DMS53 treated with DMSO at 0.1 percent for 48 hours (cell line): ENCODE results near the gene TMED8.
"Not testable (repeated sequence)": the region's sequence is repeated elsewhere in the genome, so short reads cannot be mapped to it uniquely, and the experiment has no call there.

ENCODE experiments used
- DNase-seq: peaks from one replicate; lab custom pipeline; 2025; ENCODE audit not compliant: unreplicated experiment; lab: John Stamatoyannopoulos, UW

The TMED8 gene

DNA sequence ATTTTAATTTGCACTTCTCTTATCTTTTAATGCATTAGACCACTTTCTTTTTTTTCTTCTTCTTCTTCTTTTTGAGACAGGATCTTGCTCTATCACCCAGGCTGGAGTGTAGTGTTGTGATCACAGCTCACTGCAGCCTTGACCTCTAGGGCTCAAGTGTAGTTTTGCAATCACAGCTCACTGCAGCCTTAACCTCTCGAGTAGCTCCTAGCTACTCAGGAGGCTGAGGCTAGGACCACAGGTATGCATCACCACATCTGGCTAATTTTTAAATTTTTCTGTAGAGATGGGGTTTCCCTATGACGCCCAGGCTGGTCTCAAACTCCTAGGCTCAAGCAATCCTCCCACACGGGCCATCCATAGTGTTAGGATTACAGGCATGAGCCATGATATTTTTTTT is 12.7 kb downstream of the TMED8 start:
- DNase-seq: no peak

DNA sequence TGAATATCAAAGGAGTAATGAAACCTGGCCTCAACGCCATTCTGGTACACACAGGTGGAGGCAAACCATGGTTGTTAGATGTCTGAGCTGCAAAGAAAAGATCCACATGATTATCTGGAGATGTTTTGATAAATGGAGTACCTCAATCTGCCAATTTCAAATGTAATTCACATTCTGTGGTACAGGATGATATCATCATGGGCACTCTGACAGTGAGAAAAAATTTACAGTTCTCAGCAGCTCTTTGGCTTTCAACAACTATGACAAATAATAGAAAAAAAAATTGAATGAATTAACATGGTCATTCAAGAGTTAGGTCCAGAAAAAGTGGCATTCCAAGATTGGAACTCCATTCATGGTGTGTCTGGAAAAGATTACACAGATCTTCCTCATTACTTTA is 17.3 kb downstream of the TMED8 start:
- DNase-seq: no peak

DNA sequence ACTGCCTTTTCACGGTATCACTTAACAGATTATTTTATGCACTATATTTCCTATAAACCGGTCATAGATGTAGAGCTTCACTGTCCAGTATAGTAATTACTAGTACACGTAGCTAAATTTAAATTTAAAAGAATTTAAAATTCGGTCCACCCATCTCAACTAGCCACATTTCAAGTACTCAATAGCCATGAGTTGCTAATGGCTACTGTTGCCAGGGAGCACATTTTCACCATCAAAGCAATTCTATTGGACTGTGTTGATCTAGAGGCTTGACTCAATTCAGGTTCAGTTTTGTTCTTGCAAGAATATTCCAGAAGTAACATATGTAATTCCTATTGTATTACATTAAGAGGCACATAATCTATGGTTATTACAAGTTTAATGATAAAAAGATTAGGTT is 20.0 kb downstream of the TMED8 start:
- no peak for DNase-seq

DNA sequence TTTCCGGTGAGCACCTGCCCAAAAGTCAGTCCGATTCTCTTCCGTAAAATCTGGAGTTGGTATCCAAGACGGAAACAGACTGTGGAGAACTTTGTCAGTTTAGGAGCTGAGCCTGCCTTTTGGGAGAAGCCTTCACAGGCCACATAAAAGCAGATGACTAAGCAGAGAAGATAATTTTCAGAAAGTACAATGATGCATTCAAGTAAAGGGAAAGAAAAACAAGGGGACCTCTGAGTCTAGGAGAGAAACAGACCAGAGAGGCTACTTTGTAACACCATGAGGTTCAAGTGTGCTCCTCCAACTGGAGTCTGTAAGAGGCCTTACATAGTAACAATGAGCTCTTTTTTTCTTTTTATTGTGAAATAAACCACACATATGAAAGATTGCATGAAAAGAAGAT is 21.1 kb downstream of the TMED8 start:
- no peak for DNase-seq

DNA sequence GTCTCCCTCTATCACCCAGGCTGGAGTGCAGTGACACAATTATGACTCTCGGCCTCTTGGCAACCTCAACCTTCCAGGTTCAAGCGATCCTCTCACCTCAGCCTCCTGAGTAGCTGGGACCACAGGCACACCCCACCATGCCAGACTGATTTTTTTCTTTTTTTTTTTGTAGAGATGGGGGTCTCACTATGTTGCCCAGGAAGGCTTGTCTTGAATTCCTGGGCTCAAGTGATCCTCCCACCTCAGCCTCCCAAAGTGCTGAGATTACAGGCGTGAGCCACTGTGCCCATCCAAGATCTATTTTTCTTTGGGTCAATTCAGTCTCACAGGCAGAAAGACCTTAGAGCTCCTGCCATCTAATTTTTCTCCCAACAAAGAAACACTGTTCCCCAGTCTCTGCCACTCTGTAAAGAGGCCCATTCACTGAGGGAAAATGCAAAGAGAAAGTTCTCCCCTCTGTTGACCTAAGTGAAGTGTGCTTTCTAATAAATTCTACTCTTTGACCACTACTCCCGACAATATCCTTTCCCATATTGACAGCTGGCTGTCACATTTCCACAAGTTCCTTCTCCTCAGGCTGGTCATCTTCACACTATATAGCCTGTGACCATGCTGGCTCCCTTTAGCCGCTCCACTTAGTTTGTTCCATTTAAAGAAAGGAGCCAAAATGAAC is 23.3 kb downstream of the TMED8 start:
- no peak for DNase-seq

DNA sequence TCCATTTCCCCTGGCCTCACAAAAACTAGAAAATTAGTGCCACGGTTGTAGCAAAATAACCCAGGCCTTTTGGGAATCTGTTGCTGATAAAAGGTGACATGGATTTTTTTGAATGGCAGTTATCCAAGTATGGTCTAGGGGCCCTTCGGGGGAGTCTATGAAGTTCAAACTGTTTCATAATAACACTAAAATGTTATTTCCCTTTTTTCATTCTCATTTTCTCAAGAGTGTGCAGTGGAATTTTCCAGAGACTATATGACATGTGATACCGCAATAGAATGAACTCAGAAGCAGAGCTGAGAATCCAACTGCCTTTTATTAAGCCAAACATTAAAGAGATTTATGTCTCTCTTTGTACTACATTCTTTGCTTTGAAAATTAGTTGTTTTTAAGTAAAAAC is 29.1 kb downstream of the TMED8 start:
- no peak for DNase-seq

DNA sequence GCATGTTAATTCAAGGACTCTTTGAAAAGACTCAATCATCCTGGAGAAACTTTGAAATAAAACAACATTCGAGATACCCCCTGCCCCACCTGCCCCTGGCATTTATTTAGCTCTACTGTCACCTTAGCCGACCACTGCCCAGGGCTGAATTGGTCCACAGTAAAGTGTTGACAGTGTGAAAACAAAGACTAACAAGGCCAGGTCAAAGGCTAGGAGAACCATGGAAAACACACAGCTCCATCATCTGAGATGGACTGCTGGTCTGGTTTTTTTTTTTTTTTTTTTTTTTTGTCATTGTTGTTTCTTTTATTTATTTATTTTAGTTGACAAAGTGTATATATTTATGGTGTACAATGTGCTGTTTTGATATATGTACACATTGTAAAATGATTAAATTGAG is 30.4 kb downstream of the TMED8 start:
- DNase-seq: no peak

DNA sequence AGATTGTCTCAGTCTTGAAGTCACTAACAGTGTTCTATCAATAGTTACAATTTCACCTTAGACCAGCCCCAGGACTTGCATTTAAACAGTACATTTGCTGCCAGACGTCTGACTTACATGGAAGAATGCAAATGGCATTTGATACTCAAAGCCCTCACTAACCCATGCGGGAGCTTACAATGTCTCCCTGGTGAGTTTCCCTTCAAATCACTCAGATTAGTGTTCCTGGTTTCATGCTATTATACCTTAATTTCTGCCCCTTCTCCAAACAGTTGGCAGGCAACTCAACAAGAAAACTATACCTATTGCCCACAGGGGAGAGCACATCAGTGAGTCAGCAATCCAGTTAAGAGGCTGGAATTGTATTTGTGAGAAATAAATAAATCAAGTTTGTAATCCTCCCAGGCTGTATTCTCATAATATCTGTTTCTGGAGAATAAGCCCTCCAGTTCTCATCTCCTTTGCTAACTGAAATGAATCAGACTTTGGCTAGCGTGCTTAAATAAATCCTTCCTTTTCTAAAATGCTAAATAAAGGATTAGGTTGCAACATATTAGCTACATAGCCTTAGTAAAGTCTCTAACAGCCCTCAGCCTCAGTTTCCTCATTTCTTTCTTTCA is 32.4 kb downstream of the TMED8 start:
- no peak for DNase-seq

DNA sequence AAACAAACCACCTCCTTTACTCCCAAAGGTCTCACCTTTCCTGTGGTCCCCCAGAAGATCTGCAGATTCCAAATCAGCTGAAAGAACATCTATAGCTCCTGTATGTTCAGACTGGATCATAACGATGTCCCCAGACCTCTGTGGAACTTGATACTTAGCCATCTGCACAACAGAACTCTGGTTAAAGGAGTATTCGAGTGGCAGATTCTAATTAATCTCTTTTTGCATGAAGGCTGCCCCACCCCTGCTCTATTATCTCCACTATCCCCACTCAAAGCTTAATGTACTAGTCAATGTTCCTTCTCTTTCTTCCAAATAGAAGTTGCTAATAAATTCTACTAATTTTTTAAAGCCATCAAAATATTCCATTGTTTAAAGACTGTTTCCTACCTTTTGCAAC is 33.2 kb downstream of the TMED8 start:
- no peak for DNase-seq

DNA sequence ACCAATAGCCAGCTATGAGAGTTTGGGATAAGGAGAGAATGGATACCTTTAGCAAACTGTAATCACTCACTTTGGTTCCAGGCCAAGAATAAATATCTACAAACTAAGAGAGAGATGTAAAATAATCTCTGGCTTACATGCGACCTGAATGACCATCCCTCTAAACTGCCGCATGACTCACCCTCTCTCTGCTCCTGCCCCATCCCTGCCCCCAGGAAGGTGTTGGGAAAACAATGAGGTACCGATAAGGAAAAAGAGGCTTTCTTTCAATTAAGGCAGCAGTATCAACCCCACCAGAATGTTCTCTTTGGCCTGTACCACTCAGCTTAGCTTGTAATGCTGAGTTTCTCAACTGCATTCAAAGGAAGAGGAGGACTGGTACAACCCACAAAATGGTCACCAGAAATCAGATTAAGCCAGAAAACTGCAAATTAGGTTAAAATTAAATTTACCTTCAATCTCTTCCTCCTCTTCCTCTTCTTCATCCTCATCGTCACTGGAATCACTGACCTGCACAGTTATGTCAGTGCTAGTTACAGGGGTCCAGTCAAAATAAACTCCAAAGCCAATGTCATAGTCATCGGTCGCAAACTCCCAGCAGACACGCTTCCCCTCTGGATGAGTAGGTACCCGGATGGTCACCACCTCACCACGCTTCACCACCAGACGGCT is 34.0 kb downstream of the TMED8 start:
- no peak for DNase-seq

DNA sequence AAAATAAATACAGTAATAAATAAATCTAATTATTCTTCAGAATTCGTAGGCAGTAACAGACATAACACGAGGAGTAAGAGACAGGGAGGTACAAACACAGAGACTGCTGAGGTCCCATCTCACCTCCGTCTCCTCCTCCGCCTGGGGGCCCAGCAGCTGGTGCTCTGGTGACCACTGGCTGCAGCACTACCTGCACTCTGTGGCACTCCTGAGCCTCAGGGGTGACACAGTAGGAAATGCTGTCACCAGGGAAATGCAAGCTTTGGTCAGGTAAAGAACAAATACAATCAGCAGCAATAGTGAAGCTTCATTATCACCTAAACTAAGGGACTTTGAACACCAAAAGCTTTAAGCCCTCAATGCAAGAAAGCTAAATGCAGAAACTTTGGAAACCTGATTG is 36.5 kb downstream of the TMED8 start:
- DNase-seq: no peak

DNA sequence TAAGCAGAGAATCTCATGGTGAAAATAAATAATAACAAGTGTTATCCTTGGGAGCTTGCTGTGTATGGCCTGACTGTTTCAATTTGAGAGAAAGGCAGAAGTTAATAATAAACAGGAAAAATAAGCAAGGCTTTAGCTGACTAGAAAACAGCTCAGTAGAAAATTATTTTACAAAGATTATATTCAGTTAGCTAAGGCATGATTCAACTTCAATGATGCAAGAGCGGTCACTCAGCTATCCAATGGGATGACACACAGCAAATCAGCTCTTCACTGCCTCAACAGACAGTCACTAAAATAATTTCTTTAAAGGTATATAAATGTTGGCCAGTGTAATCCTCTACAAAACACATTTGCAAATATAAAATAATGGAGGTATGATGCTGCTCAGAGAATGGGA is 37.5 kb downstream of the TMED8 start:
- DNase-seq: no peak

DNA sequence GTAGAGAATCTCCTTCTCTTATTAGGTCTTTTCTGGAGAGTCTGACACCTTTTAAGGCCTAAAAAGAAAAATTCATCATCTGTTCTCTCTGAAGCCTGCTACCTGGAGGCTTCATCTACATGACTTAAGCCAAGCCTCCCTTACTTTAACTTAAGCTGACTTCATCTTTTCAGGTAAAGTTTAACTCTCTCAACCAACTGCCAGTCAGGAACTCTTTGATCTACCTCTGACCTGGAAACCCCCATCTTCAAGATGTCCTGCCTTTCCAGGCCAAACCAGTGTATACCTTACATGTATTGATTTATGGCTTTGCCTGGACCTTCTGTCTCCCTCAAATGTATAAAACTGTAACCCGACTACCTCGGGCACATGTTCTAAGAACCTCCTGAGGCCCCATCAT is 38.6 kb downstream of the TMED8 start:
- DNase-seq: no peak

DNA sequence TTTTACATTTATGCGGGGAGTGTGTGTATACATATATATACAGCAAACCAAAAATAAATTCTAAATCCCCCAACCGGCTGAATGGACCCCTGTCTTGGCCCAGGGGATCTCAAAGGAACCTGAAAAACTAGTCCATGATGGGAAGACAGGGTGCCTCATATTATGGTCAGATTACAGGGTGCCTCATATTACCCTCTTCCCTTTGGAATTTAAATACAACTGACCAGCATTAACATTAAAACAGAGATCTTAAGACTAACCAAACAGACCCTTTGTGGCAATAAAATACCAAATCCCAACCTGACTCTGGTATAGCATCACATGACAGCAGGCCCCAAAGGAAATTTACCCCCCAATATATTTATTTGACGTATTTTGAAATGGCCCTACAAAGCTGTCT is 39.0 kb downstream of the TMED8 start:
- DNase-seq: no peak

DNA sequence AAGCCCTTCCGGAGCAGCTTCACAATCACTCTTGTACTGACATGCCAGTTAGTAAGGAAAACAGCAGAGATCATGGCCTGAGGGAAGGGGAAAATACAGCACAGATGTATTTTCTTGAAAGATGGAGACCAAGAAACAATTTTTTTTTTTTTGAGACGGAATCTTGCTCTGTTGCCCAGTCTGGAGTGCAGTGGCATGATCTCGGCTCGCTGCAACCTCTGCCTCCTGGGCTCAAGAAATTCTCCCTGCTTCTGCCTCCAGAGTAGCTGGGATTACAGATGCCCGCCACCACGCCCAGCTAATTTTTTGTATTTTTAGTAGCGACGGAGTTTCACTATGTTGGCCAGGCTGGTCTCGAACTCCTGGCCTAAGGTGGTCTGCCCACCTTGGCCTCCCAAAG is 39.6 kb downstream of the TMED8 start:
- not testable (repeated sequence) for DNase-seq

DNA sequence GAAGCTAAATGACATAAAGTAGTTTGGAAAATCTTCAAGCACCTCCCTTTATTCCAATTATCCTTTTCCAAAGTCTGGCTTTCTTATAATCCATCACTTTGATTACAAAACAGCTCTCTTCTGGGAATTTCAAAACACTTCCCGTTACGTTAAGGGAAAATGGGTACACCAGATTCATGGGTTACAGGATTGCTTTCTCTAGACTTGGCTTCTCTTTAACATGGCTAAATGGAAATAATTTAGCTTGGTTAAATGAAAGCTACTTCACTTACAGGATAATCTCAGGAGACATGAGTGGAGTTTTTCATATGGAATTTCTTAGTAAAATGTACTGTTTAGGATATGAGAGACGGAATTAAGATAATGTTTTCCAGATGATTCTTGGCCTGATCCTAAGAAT is 41.3 kb downstream of the TMED8 start:
- DNase-seq: no peak

DNA sequence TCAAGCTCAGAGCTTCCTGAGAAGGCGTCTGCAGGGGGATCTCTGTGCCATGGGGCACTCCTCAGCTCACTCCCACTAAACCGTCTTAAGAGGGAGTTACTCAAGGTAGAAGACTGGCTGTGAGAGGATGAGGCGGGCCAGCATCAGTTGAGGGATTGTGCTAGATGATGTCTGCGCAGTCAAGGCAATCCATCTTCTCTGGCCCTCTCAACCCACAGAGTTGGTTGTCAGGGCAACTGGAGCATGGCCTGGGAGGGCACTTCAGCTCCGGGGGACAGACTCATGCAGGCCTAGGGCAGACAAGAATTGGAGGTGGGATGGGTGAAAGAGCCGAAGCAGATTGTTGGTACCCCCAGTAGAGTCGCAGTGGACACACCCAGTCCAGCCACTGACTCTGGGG is 47.0 kb downstream of the TMED8 start:
- no peak for DNase-seq

DNA sequence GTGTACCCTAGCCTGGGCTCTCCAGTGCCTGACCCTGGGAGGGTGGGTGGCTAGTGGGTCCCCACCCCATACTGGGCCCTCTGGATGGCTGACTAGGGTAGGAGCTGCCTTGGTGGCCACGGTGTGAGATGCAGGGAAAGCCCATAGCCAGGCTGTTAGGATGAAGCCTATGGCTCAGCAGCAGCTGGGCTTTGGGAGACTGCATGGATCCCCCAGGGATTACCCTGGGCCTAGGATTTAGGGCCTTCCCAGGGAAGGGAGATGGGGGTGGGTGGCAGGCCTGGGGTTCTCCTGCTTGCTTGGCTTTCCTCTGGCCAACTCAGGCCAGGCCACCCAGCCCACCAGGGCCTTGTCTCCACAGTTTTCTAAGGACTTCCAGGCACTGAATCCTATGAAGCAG is 49.8 kb downstream of the TMED8 start:
- DNase-seq: no peak

DNA sequence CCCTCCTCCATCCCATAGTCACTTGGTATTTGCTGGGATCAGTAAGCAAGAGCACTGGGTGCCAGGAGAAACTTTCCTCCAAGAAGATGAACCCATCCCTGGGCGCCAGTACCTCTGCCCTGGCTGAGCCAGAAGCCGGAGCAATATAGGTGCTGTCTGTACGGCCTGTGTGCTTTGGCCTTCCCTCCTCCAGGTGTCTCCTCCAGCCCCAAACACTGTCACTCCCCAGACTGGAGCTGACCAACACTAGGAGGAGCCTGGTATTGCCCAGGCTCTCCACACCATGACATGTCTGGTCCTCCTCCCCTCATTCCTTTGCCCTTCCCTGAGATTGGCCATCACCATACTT is 51.2 kb downstream of the TMED8 start:
- DNase-seq: no peak

DNA sequence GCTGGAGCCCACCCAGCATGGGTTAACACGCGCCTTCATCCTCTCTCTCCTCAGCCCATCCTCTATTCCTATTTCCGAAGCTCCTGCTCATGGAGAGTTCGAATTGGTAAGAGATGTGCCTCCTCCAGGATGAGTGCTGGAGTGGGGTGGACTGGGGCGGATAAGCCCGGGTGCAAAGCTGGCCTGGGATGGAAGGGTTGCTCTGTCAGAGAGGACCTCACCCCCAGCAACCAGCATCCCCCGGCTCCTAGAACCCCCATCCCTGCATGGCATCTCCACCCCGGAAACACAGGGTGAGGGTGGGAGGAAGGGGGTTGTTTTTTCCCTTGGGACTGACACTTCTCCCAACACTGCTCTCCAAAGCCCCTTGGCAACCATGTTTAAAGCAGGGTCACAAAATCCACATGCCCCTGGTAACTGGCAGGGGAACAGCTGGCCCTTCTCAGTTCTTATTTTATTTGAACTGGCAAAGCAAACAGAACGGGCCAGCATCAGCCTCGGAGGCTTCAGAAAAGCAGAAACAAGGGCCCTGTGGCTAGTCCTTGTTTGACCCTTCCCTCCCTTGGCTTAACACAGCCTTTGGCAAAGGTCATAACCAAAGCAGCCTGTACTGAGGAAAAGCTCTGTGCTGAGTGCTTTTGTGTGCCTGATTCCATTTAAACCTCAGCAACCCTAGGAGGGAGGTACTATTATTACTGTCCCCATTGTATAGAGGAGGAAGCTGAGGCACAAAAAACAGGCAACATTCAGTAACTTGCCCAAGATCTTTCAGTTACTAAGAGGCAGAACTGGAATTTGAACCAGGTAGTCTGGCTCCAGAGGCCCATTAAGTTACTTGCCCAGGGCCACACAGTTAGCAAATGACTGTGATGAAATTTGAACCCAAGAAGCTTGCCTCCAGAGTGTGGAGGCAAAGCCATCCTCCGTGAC is 51.8 kb downstream of the TMED8 start:
- DNase-seq: no peak

DNA sequence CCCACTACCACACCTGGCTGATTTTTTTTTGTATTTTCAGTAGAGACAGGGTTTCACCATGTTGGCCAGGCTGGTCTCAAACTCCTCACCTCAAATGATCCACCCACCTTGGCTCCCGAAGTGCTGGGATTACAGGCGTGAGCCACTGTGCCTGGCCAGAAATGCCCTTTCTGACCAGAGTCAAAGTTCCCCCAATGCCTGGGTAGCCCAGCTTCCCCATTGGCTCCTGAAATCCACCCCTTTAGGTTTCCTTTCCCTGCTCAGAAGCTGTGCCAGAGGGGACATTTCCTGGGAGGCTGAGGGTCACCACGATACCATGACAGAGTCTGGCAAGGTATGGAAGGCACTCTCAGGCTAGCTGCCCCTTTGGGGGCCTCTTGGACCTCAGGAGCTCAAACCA is 52.6 kb downstream of the TMED8 start:
- no peak for DNase-seq

DNA sequence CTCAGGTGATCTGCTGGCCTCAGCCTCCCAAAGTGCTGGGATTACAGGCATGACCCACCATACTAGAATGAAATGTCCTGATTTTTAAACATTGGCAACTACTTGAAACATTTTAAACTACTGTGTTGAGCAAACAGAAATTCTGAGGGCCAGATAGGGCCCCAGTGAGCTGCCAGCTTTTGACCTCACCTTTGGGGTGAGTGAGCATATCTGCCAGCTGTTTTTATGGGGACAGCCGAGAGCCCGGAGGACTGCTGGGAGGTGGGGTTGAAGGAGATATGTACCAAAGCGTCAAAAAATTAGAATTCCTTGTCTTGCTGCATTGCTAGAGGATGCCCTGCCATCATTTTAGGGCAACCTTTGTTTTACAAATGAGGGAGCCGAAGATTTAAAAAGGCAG is 53.3 kb downstream of the TMED8 start:
- no peak for DNase-seq
